Tongue (tissue), 2 donors: ENCODE data around the gene PLPP3. TPM values are rescaled to one million over a fixed set of nuclear protein-coding genes. Genes with fewer than 3 reads are reported as not detected.

ENCODE experiments used
- DNase-seq: peaks from one replicate; pipeline ENCODE4 v3.0.0-alpha.2; 2015
- total RNA-seq: library from RNA; depleted of rRNA; stranded (reverse); fragments of >200 nt; gene quantifications from one replicate; pipeline ENCODE4 v1.2.3, GENCODE V29; 2014

Gene PLPP3
- total RNA-seq, 1 donor from 2014 or later, result 191 TPM

GRCh38 chr1:56547473-56547872, 31.9 kb downstream of the PLPP3 start:
- peak; percentile 73 for DNase-seq

GRCh38 chr1:56545711-56546110, 33.7 kb downstream of the PLPP3 start:
- DNase-seq, result no peak

GRCh38 chr1:56543783-56544612, 35.4 kb downstream of the PLPP3 start:
- DNase-seq, result no peak

- no peak for DNase-seq
These were observed 36.7 kb downstream of the PLPP3 start for GRCh38 chr1:56542651-56543050.

GRCh38 chr1:56541408-56541807, 38.0 kb downstream of the PLPP3 start:
- no peak for DNase-seq

GRCh38 chr1:56540467-56540866, 38.9 kb downstream of the PLPP3 start:
- no peak for DNase-seq

GRCh38 chr1:56539520-56539931, 39.8 kb downstream of the PLPP3 start:
- DNase-seq, result no peak

- DNase-seq, result no peak
These were observed 40.8 kb downstream of the PLPP3 start for GRCh38 chr1:56538532-56538931.

GRCh38 chr1:56537660-56538059, 41.7 kb downstream of the PLPP3 start:
- no peak for DNase-seq

- DNase-seq, result no peak
These were observed 43.4 kb downstream of the PLPP3 start for GRCh38 chr1:56535939-56536338.

- DNase-seq, result no peak
These were observed 44.0 kb downstream of the PLPP3 start for GRCh38 chr1:56535362-56535761.

- DNase-seq, result no peak
These were observed 45.2 kb downstream of the PLPP3 start for GRCh38 chr1:56534130-56534651.

GRCh38 chr1:56533621-56534020, 45.7 kb downstream of the PLPP3 start:
- no peak for DNase-seq

GRCh38 chr1:56533197-56533596, 46.2 kb downstream of the PLPP3 start:
- DNase-seq, result no peak

- no peak for DNase-seq
These were observed 47.0 kb downstream of the PLPP3 start for GRCh38 chr1:56532350-56532683.

- DNase-seq, result no peak
These were observed 47.6 kb downstream of the PLPP3 start for GRCh38 chr1:56531624-56532349.

GRCh38 chr1:56529801-56530200, 49.6 kb downstream of the PLPP3 start:
- no peak for DNase-seq

GRCh38 chr1:56527548-56528302, 51.6 kb downstream of the PLPP3 start:
- no peak for DNase-seq

- DNase-seq, result no peak
These were observed 52.7 kb downstream of the PLPP3 start for GRCh38 chr1:56526571-56527174.

- peak; percentile 52 for DNase-seq
These were observed 53.8 kb downstream of the PLPP3 start for GRCh38 chr1:56525489-56526041.

GRCh38 chr1:56524263-56524662, 55.1 kb downstream of the PLPP3 start:
- DNase-seq, result no peak

- DNase-seq, result no peak
These were observed 56.7 kb downstream of the PLPP3 start for GRCh38 chr1:56522680-56523079.
